ENCODE data around the gene ASB3.
"Not testable (repeated sequence)": the region's sequence is repeated elsewhere in the genome, so short reads cannot be mapped to it uniquely, and the experiment has no call there.

GRCh38 chr2:53658474-53658873, 128.3 kb downstream of the ASB3 start:
- TF ChIP-seq CTCF, POLR2A (IDR thresholded peaks at IDR 0.05): not testable (repeated sequence)

All from body of pancreas (tissue), 4 donors.